Measurements from ENCODE around the gene VPS45. TPM values are rescaled to one million over a fixed set of nuclear protein-coding genes. Genes with fewer than 3 reads are reported as not detected.
"Not testable (repeated sequence)": the region's sequence is repeated elsewhere in the genome, so short reads cannot be mapped to it uniquely, and the experiment has no call there.

VPS45 gene
- total and polyA plus RNA-seq, 2 experiments from 2014 or later = 53.4 to 71.2 TPM

- Histone ChIP-seq H3K27me3 (no peaks in the 10 kb centered on the region), H3K36me3 (no peaks in the 10 kb centered on the region), H3K4me1 (ENCODE audit: low read depth) (peaks cover 3% of the 10 kb centered on the region), H3K27ac (no peak overlapping the region), H3K9me3 (ENCODE audit: low read depth) (no peaks in the 10 kb centered on the region), H3K4me3 (no peak overlapping the region)
- TF ChIP-seq CTCF (IDR thresholded peaks at IDR 0.05; ENCODE audit: low read depth, low read length) = no peak
- DNase-seq (ENCODE audit: low read depth in 1 of 2, low spot score in 1 of 2) = no peak
These were observed 59.2 kb downstream of the VPS45 start for GRCh38 chr1:150126811-150127210.

- Histone ChIP-seq H3K27me3 (no peaks in the 10 kb centered on the region), H3K9me3 (ENCODE audit: low read depth) (no peaks in the 10 kb centered on the region), H3K27ac (no peak overlapping the region), H3K4me1 (ENCODE audit: low read depth) (peaks cover 3% of the 10 kb centered on the region), H3K36me3 (no peaks in the 10 kb centered on the region), H3K4me3 (no peak overlapping the region)
- no peak for TF ChIP-seq CTCF (IDR thresholded peaks at IDR 0.05; ENCODE audit: low read depth, low read length)
- no peak for DNase-seq (ENCODE audit: low read depth in 1 of 2, low spot score in 1 of 2)
These were observed 59.9 kb downstream of the VPS45 start for GRCh38 chr1:150127464-150127863.

GRCh38 chr1:150127868-150128267, 60.3 kb downstream of the VPS45 start:
- H3K36me3 ChIP-seq = no peaks in the 10 kb centered on the region
- no peak overlapping the region for H3K4me3 ChIP-seq
- H3K27ac ChIP-seq = no peak overlapping the region
- peaks cover 3% of the 10 kb centered on the region for H3K4me1 ChIP-seq (ENCODE audit: low read depth)
- no peaks in the 10 kb centered on the region for H3K9me3 ChIP-seq (ENCODE audit: low read depth)
- no peak for TF ChIP-seq CTCF (IDR thresholded peaks at IDR 0.05; ENCODE audit: low read depth, low read length)
- DNase-seq (ENCODE audit: low read depth in 1 of 2, low spot score in 1 of 2) = no peak
- no peaks in the 10 kb centered on the region for H3K27me3 ChIP-seq

DNA sequence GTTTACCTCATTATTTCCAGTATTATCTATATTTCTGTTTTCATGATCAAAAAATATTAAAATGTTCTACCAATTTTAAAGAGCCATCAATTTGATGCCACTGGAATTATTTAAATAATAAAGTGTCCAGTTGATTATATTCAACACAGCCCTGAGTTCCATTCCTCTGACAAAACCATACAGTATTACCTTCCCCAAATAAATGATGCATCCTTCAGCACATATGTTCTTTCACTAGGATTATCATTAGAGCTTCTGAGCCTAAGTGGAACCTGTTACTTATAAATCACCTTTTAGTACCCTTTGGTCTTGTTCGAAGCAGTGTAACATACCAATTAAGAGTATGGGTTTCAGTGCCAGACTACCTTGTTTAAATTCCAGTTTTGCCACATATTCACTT, 64.8 kb downstream of the VPS45 start:
- Histone ChIP-seq H3K36me3 (no peaks in the 10 kb centered on the region), H3K9me3 (ENCODE audit: low read depth) (no peaks in the 10 kb centered on the region), H3K4me1 (ENCODE audit: low read depth) (peaks cover 3% of the 10 kb centered on the region), H3K27ac (no peak overlapping the region), H3K27me3 (no peaks in the 10 kb centered on the region), H3K4me3 (no peak overlapping the region)
- TF ChIP-seq CTCF (IDR thresholded peaks at IDR 0.05; ENCODE audit: low read depth, low read length) = no peak
- DNase-seq (ENCODE audit: low read depth in 1 of 2, low spot score in 1 of 2) = no peak

- DNase-seq (ENCODE audit: low read depth in 1 of 2, low spot score in 1 of 2) = no peak
- Histone ChIP-seq H3K9me3 (ENCODE audit: low read depth) (no peaks in the 10 kb centered on the region), H3K4me1 (ENCODE audit: low read depth) (peaks cover 3% of the 10 kb centered on the region), H3K27me3 (no peaks in the 10 kb centered on the region), H3K4me3 (no peak overlapping the region), H3K36me3 (no peaks in the 10 kb centered on the region), H3K27ac (no peak overlapping the region)
- no peak for TF ChIP-seq CTCF (IDR thresholded peaks at IDR 0.05; ENCODE audit: low read depth, low read length)
These were observed 67.0 kb downstream of the VPS45 start for GRCh38 chr1:150134537-150134936.

GRCh38 chr1:150135400-150135799, 67.8 kb downstream of the VPS45 start:
- not testable (repeated sequence) for H3K4me3 ChIP-seq

More at GRCh38 chr1:150135400-150135799, 67.8 kb downstream of the VPS45 start:
- not testable (repeated sequence) for H3K4me1 ChIP-seq (ENCODE audit: low read depth); H3K36me3 ChIP-seq; H3K27ac ChIP-seq; DNase-seq (ENCODE audit: low read depth in 1 of 2, low spot score in 1 of 2); H3K9me3 ChIP-seq (ENCODE audit: low read depth); H3K27me3 ChIP-seq
